ENCODE measurements around the gene CDYL2.
A peak's percentile ranks its signal among the peaks of the same experiment; 100 is the strongest.
"Not testable (repeated sequence)": the region's sequence is repeated elsewhere in the genome, so short reads cannot be mapped to it uniquely, and the experiment has no call there.

The CDYL2 gene

GRCh38 chr16:80669673-80670072 is 134.7 kb downstream of the CDYL2 start:
- no peak for DNase-seq (ENCODE audit: low read depth)

GRCh38 chr16:80667925-80668324 is 136.5 kb downstream of the CDYL2 start:
- no peak for DNase-seq (ENCODE audit: low read depth)

DNA sequence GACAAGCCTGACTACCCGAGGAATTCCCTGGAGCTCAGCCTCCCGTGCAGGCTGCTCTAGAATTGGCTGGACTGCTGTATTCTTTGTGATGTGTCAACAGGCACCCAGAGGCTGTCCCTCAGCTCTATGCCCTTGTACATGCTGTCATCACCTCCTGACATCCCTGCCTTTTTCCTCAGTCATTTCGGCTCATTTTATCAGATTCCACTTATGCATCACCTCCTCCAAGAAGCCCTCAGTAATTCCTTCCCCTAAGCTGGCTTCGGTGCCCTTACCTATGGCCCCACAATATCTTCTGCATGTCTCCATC is 137.2 kb downstream of the CDYL2 start:
- DNase-seq (ENCODE audit: low read depth), result no peak

DNA sequence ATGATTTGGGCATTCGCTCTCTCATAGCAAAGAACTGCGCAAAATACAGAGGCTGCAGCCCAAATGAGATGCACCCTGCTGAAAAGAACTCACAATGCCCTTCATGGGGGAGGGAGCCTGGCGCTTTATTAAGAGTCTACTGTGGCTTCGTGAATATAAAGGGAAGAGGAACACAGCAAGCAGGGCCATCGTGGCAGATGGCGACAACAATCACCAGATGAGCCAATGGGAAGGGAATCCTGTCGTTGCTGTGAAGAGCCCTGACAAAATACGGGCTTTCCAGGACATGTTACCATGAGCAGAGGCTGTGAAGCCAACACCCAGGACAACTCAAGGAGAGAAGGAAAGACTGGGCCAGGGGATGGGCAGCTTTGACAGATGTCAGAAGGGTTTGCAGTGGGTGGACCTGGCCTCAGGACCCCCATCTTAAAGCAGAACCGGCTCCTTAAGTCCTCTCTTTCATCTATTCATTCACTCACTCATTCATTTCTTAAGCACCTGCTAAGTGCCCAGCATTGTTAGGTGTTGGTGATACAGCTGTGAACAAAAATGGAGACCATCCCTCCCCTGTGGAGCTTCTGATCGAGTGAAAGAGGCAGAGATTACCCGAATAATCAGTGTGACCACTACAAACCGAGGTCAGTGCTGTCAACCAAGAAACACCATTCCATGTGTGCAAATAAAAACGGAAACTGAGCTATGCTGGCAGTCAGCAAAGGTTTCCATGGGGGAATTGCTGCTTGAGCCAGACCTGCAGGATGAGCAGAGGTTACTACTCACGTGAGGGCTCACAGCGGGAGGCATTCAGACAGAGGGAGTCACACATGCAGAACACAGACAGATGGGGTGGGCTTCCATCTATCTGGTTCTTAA is 137.8 kb downstream of the CDYL2 start:
- no peak for DNase-seq (ENCODE audit: low read depth)

- DNase-seq (ENCODE audit: low read depth), result no peak
Measured at GRCh38 chr16:80665356-80665755, 139.0 kb downstream of the CDYL2 start.

DNA sequence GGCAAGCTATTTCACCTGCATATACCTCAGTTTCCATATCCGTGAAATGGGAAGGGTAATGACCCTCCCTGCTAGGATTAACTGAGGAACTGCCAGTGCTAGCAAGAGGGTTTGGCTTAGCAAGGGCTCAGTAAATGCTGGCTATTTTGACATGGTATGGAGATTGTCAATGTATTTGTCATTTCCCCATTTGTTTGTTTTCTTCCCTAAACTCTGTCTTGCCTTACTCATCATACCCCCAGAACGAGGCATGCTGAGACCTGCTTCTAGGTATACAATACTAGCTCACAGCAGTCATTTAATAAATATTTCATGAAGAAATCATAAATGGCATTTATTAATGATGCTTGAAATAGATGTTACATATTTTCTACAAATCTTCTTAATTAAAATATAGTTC is 139.6 kb downstream of the CDYL2 start:
- no peak for DNase-seq (ENCODE audit: low read depth)

DNA sequence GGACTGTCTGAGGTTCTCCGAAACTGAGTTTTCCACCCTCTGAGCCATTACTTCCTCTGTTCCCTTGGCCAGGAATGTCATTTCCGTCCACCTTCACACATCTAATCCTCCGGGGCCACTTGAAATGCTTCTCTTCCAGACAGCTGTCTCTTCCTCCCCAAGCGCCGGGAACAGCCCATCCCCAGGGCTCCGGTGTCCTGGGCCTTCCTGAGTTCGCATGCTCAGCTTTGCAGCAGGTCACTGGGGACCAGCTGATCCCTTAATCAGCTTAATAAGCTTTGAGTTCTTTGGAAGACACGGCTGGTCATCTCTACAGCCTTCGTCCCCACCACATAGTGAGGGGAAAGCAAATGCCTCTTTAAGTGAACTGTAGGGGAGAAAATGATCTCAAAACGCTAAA is 140.2 kb downstream of the CDYL2 start:
- no peak for DNase-seq (ENCODE audit: low read depth)

DNA sequence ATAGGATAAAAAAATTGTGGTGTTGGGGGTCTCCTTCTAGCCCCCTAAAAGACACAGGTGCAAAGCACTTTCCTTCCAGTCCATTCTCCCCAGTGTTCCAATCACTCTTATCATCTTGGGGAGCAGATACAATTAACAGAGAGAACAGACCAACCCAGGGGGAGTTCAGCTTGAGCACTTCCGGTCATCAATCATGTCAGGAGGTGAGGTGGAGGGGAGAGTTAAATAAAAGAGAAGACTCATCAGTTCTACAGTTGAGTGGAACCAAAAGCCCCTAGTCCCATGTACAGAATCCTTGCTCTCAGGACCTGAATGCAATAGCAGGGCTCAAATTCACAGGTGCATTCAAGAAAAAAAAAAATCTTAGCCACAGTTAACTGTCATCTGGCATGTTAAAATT is 141.3 kb downstream of the CDYL2 start:
- no peak for DNase-seq (ENCODE audit: low read depth)

DNA sequence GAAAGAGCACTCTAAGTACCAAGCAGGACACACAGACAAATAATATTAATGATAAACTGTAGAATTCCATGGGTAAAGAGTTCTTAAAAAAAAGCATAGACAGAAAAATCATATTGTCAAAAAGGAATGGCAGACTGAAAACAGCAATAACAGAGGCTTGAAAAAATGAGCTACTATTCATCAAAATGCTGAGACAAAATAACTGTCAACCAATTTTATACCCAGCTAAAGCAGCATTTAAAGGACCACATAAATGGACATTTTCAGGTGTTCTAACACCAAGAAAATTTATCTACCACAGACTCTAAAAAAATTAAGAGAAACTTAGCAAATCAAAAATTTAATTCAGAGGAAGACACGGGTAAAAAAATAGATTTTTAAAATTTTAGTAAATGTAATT is 144.5 kb downstream of the CDYL2 start:
- DNase-seq (ENCODE audit: low read depth), result no peak

GRCh38 chr16:80656711-80657150 is 147.7 kb downstream of the CDYL2 start:
- DNase-seq (ENCODE audit: low read depth), result peak; percentile 9

GRCh38 chr16:80656161-80656560 is 148.2 kb downstream of the CDYL2 start:
- no peak for DNase-seq (ENCODE audit: low read depth)

- no peak for DNase-seq (ENCODE audit: low read depth)
Measured at GRCh38 chr16:80655751-80656150, 148.6 kb downstream of the CDYL2 start.

- DNase-seq (ENCODE audit: low read depth), result no peak
Measured at GRCh38 chr16:80654094-80654862, 150.1 kb downstream of the CDYL2 start.

DNA sequence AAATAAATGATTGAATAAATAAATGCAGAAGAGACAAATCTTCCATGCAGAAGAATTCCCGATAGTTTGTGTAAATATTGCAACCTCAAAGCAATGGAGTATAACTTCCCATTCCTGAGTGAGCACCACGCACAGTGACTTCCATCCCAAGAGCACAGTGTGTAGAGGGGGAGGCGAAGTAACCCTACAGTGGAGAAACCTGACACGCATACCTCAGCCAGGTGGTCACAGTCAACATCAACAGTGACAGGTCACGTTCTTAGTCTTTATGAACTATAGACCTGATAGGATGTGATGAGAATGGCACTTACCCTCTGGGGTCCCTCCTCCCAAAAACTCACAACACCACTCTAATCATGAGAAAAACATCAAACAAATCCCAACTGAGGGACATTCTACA is 152.0 kb downstream of the CDYL2 start:
- no peak for DNase-seq (ENCODE audit: low read depth)

GRCh38 chr16:80650281-80650680 is 154.1 kb downstream of the CDYL2 start:
- not testable (repeated sequence) for DNase-seq (ENCODE audit: low read depth)

GRCh38 chr16:80640316-80640715 is 164.1 kb downstream of the CDYL2 start:
- no peak for DNase-seq (ENCODE audit: low read depth)

- no peak for DNase-seq (ENCODE audit: low read depth)
Measured at GRCh38 chr16:80639636-80640035, 164.8 kb downstream of the CDYL2 start.

GRCh38 chr16:80637621-80638020 is 166.8 kb downstream of the CDYL2 start:
- no peak for DNase-seq (ENCODE audit: low read depth)

GRCh38 chr16:80631581-80631980 is 172.8 kb downstream of the CDYL2 start:
- no peak for DNase-seq (ENCODE audit: low read depth)

DNA sequence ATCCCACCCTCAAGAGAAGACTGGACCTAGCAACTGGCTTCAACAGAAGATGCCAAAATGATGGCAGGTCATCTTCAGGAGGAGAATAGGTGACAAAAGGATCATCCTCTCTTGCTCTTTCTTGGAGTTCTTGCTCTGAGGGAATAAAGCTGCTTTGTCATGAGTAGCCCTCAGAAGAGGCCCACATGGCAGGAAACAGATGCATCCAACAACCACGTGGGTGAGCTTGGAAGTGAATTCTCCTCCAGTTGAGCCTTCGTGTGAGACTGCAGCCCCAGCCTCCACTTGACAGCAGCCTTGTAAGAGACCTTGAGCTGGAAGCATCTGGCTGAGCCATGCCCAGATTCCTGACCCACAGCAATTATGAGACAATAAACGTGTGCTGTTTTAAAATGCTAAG is 176.1 kb downstream of the CDYL2 start:
- no peak for DNase-seq (ENCODE audit: low read depth)

- DNase-seq (ENCODE audit: low read depth), result no peak
Measured at GRCh38 chr16:80627108-80627507, 177.3 kb downstream of the CDYL2 start.

GRCh38 chr16:80623376-80623775 is 181.0 kb downstream of the CDYL2 start:
- DNase-seq (ENCODE audit: low read depth), result no peak

GRCh38 chr16:80622007-80622406 is 182.4 kb downstream of the CDYL2 start:
- no peak for DNase-seq (ENCODE audit: low read depth)
